ENCODE data around the gene SIK3.
A peak's percentile ranks its signal among the peaks of the same experiment; 100 is the strongest.

SIK3 gene

GRCh38 chr11:116865696-116866095, 232.5 kb downstream of the SIK3 start:
- ATAC-seq (no peak), DNase-seq (no peak)

GRCh38 chr11:116864531-116864930, 233.7 kb downstream of the SIK3 start:
- ATAC-seq, result no peak
- no peak for DNase-seq

- no peak for ATAC-seq
- DNase-seq, result no peak
These were observed 235.3 kb downstream of the SIK3 start for GRCh38 chr11:116862951-116863350.

GRCh38 chr11:116862185-116862584, 236.0 kb downstream of the SIK3 start:
- ATAC-seq, result no peak
- no peak for DNase-seq

- no peak for DNase-seq
- ATAC-seq, result no peak
These were observed 236.7 kb downstream of the SIK3 start for GRCh38 chr11:116861539-116861938.

- ATAC-seq (no peak), DNase-seq (no peak)
These were observed 237.9 kb downstream of the SIK3 start for GRCh38 chr11:116860303-116860702.

GRCh38 chr11:116859175-116859574, 239.1 kb downstream of the SIK3 start:
- no peak for DNase-seq
- no peak for ATAC-seq

- ATAC-seq (no peak), DNase-seq (no peak)
These were observed 240.3 kb downstream of the SIK3 start for GRCh38 chr11:116857936-116858335.

- ATAC-seq (no peak), DNase-seq (no peak)
These were observed 240.9 kb downstream of the SIK3 start for GRCh38 chr11:116857316-116857715.

GRCh38 chr11:116856423-116856822, 241.8 kb downstream of the SIK3 start:
- DNase-seq, result no peak
- no peak for ATAC-seq

GRCh38 chr11:116855413-116855812, 242.8 kb downstream of the SIK3 start:
- no peak for DNase-seq
- no peak for ATAC-seq

- ATAC-seq (peak; percentile 96), DNase-seq (peak; percentile 54)
These were observed 244.7 kb downstream of the SIK3 start for GRCh38 chr11:116853461-116854073.

GRCh38 chr11:116852261-116853031, 245.8 kb downstream of the SIK3 start:
- DNase-seq (no peak), ATAC-seq (peak; percentile 55)

- ATAC-seq (no peak), DNase-seq (peak; percentile 57)
These were observed 246.6 kb downstream of the SIK3 start for GRCh38 chr11:116851626-116852025.

GRCh38 chr11:116849486-116849885, 248.7 kb downstream of the SIK3 start:
- no peak for ATAC-seq

GRCh38 chr11:116849060-116849459, 249.2 kb downstream of the SIK3 start:
- DNase-seq, result no peak
- no peak for ATAC-seq

More at GRCh38 chr11:116849486-116849885, 248.7 kb downstream of the SIK3 start:
- no peak for DNase-seq

- no peak for DNase-seq
- no peak for ATAC-seq
These were observed 250.6 kb downstream of the SIK3 start for GRCh38 chr11:116847612-116848011.

GRCh38 chr11:116844722-116845121, 253.5 kb downstream of the SIK3 start:
- ATAC-seq, result no peak

GRCh38 chr11:116843661-116844060, 254.6 kb downstream of the SIK3 start:
- ATAC-seq (no peak), DNase-seq (no peak)

More at GRCh38 chr11:116844722-116845121, 253.5 kb downstream of the SIK3 start:
- no peak for DNase-seq

- DNase-seq (no peak), ATAC-seq (no peak)
These were observed 255.3 kb downstream of the SIK3 start for GRCh38 chr11:116842909-116843308.

GRCh38 chr11:116842117-116842516, 256.1 kb downstream of the SIK3 start:
- DNase-seq (no peak), ATAC-seq (no peak)

GRCh38 chr11:116840746-116841296, 257.4 kb downstream of the SIK3 start:
- no peak for DNase-seq
- ATAC-seq, result no peak

GRCh38 chr11:116840224-116840745, 257.9 kb downstream of the SIK3 start:
- no peak for DNase-seq
- no peak for ATAC-seq

All from stimulated activated naive CD8-positive, alpha-beta T cell treated with anti-CD3 and anti-CD28 coated beads, Interleukin-15, Interleukin-2, amounts not matched to agents 100 U/mL and 50 U/mL, for 24 hours (primary cell).